ENCODE measurements around the gene S100A1. TPM values are rescaled to one million over a fixed set of nuclear protein-coding genes. Genes with fewer than 3 reads are reported as not detected.
"Not testable (repeated sequence)": the region's sequence is repeated elsewhere in the genome, so short reads cannot be mapped to it uniquely, and the experiment has no call there.

Gene S100A1
- total RNA-seq, 1 donor from 2014 or later = not detected

GRCh38 chr1:153585006-153585405 is 43.2 kb upstream of the S100A1 start:
- H3K27me3 ChIP-seq (ENCODE audit: control insufficient read depth, insufficient read depth, low read length) = no peaks in the 10 kb centered on the region
- no peak for TF ChIP-seq CTCF (IDR thresholded peaks at IDR 0.05; ENCODE audit: insufficient read depth, low read length, severe bottlenecking)
- no peak for FAIRE-seq
- no peaks in the 10 kb centered on the region for H3K36me3 ChIP-seq (ENCODE audit: control insufficient read depth, insufficient read depth, low read length)
- DNase-seq (ENCODE audit: low read depth) = no peak
- no peak overlapping the region for H3K4me3 ChIP-seq (ENCODE audit: low read depth, low read length)

- Histone ChIP-seq H3K36me3 (ENCODE audit: control insufficient read depth, insufficient read depth, low read length) (no peaks in the 10 kb centered on the region), H3K4me3 (ENCODE audit: low read depth, low read length) (no peak overlapping the region), H3K27me3 (ENCODE audit: control insufficient read depth, insufficient read depth, low read length) (no peaks in the 10 kb centered on the region)
- no peak for TF ChIP-seq CTCF (IDR thresholded peaks at IDR 0.05; ENCODE audit: insufficient read depth, low read length, severe bottlenecking)
- FAIRE-seq = no peak
- DNase-seq (ENCODE audit: low read depth) = no peak
Observed at GRCh38 chr1:153586347-153586746, 41.9 kb upstream of the S100A1 start.

- H3K27me3 ChIP-seq (ENCODE audit: control insufficient read depth, insufficient read depth, low read length) = no peaks in the 10 kb centered on the region
- no peak for FAIRE-seq
Observed at GRCh38 chr1:153587314-153587713, 40.9 kb upstream of the S100A1 start.

GRCh38 chr1:153588033-153588432 is 40.2 kb upstream of the S100A1 start:
- not testable (repeated sequence) for H3K4me3 ChIP-seq (ENCODE audit: low read depth, low read length); H3K27me3 ChIP-seq (ENCODE audit: control insufficient read depth, insufficient read depth, low read length); DNase-seq (ENCODE audit: low read depth); H3K36me3 ChIP-seq (ENCODE audit: control insufficient read depth, insufficient read depth, low read length); FAIRE-seq

More at GRCh38 chr1:153587314-153587713, 40.9 kb upstream of the S100A1 start:
- Histone ChIP-seq H3K4me3 (ENCODE audit: low read depth, low read length) (no peak overlapping the region), H3K36me3 (ENCODE audit: control insufficient read depth, insufficient read depth, low read length) (no peaks in the 10 kb centered on the region)
- DNase-seq (ENCODE audit: low read depth) = no peak
- TF ChIP-seq CTCF (IDR thresholded peaks at IDR 0.05; ENCODE audit: insufficient read depth, low read length, severe bottlenecking) = no peak

- FAIRE-seq (no peak), DNase-seq (ENCODE audit: low read depth) (no peak)
- Histone ChIP-seq H3K36me3 (ENCODE audit: control insufficient read depth, insufficient read depth, low read length) (no peaks in the 10 kb centered on the region), H3K4me3 (ENCODE audit: low read depth, low read length) (no peak overlapping the region), H3K27me3 (ENCODE audit: control insufficient read depth, insufficient read depth, low read length) (no peaks in the 10 kb centered on the region)
- no peak for TF ChIP-seq CTCF (IDR thresholded peaks at IDR 0.05; ENCODE audit: insufficient read depth, low read length, severe bottlenecking)
Observed at GRCh38 chr1:153588482-153588881, 39.8 kb upstream of the S100A1 start.

GRCh38 chr1:153592748-153593147 is 35.5 kb upstream of the S100A1 start:
- H3K36me3 ChIP-seq (ENCODE audit: control insufficient read depth, insufficient read depth, low read length) = no peaks in the 10 kb centered on the region
- DNase-seq (ENCODE audit: low read depth) (no peak), FAIRE-seq (no peak)

More at GRCh38 chr1:153592748-153593147, 35.5 kb upstream of the S100A1 start:
- no peaks in the 10 kb centered on the region for H3K27me3 ChIP-seq (ENCODE audit: control insufficient read depth, insufficient read depth, low read length)
- H3K4me3 ChIP-seq (ENCODE audit: low read depth, low read length) = no peak overlapping the region
- TF ChIP-seq CTCF (IDR thresholded peaks at IDR 0.05; ENCODE audit: insufficient read depth, low read length, severe bottlenecking) = no peak
